Hematopoietic multipotent progenitor cell treated with erythropoietin and hydrocortisone succinate and interleukin-3 and kit ligand, for 8 days (in vitro differentiated cells): ENCODE results near the gene SERPINH1.

Source experiments
- DNase-seq: peaks from one replicate; pipeline ENCODE4 v3.0.0-alpha.2; 2015

Gene SERPINH1

DNA sequence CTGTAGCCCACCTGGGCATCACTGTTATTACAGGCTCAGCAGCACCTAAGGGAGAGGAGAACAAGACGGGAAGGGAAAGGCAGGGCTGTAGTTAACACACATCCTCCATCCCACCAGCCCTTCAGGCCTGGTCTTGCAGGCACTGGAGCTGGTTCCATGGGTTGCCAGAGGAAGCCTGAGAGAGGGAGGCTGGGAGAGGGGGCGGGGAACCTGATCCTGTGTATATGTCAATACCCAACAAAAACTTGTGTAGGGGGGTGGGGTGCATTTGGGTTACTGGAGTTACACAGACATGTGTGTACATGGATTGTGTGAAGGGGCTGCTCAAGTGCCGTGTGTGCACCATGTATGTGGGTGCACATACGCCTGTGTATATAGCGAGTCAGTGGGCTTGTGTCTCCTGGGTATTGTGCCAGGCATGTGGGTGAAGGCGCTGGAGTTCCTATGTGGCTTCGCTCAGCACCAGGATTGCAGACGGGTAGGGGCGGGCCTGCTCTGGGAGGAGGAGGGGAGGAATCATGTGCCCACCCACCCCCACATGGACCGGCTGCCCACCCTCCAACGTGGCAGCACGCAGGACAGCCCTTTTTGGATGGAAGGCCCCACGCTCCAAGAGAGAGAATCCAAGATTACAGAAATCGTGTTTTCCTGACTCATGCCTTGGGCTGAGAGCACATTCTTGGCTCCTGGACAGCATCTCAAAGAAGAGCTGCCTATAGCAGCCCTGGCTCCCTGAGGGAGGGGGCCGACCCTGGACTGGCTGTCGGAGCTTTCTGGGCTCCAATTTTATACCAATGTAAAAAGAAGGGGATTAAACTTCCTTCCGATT lies 4.2 kb upstream of the SERPINH1 start:
- no peak for DNase-seq

DNA sequence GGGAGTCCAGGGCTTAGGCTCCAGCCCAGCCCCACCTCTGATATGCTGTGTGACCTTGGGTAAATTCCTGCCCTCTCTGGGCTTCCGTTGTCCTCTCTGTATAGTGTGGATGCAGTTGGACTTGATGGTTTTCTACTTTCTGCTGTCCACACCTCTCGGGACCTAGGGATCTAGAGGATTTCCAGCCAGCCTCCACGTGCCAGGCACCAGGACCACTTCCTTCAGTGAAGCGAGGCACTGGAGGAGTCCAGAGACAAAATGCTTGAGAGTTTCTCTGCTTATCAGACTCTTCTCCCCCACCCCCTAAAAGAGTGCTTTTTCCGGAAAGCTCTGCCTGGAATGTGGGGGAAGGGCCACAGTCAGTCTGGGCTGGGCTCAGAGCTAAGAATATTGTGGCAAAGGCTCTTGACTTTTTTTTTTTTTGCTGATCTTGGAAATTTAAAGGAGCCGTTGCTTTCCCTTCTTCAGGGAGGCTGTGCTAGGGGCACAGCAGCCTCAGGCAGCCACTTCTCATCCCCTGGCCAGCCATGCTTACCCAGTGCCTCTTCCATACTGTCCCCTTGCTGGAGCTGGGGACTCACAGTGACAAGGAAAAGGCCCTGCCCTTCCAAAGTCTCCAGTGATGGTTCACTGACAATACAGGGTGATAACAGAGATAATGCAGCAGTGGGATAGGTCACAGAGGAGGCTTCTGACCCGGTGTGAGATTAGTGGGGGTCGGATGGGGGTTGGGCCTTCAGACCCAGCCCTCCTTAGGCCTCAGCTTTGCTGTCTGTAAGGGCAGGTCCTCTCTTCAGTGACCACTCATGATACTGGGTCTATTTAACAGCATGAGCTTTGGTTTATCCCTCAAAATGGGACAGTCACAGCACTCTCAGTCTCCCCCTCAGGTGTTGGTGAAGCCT lies 2.9 kb upstream of the SERPINH1 start:
- DNase-seq = no peak

GRCh38 chr11:75560644-75561043 lies 1.4 kb upstream of the SERPINH1 start:
- no peak for DNase-seq

DNA sequence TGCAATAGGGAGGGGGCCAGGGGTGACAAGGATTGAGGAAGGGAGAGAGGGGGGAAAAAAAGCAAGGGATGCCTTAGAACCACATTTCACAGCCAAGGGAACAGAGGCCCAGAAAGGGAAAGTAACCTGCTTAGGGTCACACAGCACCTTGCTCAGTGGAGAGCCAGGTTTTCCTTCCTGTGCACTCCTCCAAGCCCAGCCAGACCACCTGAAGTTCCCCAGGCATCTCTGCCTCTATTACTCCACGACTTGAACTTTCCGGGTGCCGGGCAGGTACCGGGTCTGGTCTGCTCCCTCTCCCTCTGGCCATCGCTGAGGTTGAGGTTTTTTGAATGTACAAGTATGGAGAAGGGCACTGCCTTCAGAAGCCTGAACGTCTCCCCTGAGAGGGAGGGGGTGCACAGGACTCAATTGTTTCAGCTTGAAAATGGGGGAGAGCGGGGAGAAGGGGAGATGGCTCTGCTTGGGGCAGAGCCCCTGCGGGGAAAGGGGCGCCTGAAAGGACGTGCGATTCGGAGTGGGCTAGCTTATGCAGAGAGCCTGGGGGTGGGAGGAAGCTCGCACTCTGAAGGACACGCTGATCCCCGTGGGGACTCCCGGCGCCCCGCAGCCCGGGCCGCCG lies 516 bp upstream of the SERPINH1 start:
- DNase-seq = no peak

DNA sequence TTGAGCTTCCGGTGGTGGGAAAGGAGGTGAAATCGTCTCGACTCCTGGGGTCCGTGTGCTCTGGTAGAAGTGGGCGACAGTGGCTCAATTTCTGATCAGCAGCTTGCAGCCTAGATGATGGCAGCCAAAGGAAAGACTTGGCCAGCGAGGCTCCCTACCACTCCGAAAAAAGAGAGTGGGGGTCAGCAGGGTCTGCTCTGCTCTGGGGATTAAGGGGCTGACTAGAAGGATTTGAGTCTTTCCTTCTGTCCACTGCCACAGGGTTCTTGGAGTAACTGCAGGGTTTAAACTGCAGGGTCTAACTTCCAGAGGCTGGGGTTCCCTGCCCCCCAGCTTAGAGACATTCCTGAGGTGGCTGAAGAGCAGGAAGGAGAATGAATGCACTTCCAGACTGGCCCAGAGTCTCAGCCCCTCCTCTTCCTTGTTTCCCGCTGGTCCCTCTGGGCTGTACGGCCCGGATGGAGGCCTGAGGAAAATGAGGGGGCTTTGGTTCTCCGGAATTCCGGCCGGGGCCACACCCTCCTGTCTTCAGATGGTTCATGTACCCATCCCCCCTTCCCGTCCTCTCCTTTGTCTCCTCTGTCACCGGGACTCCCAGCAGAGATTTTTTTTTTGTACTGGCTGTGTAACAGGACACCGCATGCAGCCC lies 907 bp downstream of the SERPINH1 start:
- DNase-seq = no peak

- no peak for DNase-seq
Observed at GRCh38 chr11:75563501-75563977, 1.5 kb downstream of the SERPINH1 start.

DNA sequence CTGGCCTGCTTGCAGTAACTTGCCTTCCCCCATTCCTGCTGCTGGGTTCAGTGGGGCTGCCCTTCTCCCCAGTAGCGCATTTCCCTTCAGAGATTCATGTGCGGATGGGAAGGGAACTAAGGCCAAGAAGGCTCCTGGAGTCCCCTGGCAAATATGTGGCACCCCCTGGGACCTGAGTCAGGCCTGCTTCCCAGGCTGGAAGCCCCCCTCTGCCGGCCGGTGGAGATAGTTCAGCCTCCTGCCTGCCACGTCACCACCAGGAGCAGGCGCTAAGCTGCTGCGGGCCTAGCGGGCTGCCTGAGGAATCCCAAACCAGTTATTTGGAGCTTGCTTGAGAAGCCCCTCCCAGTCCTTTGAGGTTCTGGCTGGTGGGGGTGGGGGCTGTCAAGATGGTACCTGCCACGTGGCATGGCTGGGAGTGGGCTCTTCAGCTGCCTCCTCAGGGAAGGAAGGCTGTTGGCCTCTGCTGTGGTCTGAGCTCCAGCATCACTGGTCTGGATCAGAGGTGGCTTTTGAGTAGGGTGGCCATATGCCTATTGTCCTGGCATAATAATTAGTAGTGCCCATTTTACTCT lies 2.0 kb downstream of the SERPINH1 start:
- DNase-seq = no peak

DNA sequence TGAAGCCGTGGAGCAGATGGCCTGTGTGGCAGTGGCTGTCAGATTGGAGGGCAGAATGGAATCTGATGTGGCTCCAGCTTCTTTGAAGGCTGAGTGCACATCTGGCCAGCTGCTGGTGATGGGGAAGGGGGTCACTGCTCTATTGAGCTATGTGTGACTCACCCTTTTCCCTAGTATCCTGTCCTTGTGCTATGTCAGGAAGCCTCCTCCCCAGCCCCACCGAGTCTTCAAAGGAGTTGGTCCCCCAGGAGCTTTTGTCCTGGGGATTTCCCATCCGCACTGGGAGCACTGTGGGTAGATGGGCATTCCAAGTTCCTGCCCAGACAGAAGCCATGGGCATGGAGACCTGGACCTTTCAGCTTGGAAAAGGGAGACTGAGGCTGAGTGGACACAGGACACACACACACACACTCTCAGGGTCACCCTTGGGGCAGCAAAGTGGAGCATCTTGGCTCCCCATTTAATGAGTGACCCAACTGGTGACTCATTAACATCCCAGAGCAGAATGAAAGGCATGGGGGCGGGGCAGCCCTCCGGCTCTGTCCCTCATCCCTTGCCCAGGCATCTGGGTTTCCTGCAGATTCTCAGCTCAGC lies 3.3 kb downstream of the SERPINH1 start:
- no peak for DNase-seq

DNA sequence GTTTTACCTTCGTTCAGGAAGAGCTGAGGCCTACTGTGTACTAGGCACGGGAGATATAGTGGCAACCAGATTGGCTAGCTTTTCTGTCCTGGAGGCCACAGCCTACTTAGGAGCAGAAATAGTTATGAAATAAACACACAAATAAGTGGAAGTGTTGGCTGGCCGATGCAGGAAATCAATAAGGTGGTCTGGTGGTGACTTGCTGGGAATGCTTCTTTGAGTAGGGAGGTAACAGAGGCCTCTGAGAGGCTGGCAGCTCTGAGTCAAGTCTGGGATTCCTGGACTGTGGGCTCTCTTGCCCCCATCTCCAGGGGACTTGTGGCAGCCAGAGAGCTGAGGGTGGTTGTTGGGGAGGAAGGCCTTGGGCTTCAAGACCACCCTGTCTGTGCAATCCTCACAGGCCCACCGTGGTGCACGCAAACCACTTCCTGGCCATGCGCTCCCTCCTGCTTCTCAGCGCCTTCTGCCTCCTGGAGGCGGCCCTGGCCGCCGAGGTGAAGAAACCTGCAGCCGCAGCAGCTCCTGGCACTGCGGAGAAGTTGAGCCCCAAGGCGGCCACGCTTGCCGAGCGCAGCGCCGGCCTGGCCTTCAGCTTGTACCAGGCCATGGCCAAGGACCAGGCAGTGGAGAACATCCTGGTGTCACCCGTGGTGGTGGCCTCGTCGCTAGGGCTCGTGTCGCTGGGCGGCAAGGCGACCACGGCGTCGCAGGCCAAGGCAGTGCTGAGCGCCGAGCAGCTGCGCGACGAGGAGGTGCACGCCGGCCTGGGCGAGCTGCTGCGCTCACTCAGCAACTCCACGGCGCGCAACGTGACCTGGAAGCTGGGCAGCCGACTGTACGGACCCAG lies 4.1 kb downstream of the SERPINH1 start:
- DNase-seq = no peak

- DNase-seq = no peak
Observed at GRCh38 chr11:75566763-75567279, 4.8 kb downstream of the SERPINH1 start.

DNA sequence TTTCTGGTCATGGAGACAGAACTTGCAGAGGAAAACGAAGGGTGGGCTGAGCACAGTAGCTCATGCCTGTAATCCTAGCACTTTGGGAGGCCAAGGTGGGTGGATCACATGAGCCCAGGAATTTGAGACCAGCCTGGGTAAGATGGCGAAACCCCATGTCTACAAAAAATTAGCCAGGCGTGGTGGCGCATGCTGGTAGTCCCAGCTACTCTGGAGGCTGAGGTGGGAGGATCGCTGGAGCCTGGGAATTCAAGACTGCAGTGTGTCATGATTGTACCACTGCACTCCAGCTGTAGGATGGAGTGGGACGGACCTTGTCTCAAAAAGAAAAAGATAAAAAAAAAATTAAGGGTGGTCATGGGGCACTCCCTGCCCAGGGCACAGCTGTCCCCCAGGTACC lies 5.9 kb downstream of the SERPINH1 start:
- no peak for DNase-seq

DNA sequence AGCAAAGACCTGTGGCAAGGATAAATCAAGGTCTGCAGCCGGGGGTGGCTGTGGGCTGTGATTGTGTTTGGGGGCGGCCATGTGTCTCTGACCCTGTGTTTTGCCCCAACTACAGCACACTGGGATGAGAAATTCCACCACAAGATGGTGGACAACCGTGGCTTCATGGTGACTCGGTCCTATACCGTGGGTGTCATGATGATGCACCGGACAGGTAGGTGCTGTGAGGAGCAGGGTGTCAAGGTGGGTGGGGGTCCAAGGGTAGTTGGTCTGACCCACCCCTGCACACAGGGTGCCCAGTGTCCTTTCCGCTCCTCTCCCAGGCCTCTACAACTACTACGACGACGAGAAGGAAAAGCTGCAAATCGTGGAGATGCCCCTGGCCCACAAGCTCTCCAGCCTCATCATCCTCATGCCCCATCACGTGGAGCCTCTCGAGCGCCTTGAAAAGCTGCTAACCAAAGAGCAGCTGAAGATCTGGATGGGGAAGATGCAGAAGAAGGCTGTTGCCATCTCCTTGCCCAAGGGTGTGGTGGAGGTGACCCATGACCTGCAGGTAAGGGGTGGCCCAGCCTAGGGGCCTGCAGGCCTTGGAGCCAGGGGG lies 6.7 kb downstream of the SERPINH1 start:
- no peak for DNase-seq

GRCh38 chr11:75570559-75571139 lies 8.6 kb downstream of the SERPINH1 start:
- DNase-seq = no peak

DNA sequence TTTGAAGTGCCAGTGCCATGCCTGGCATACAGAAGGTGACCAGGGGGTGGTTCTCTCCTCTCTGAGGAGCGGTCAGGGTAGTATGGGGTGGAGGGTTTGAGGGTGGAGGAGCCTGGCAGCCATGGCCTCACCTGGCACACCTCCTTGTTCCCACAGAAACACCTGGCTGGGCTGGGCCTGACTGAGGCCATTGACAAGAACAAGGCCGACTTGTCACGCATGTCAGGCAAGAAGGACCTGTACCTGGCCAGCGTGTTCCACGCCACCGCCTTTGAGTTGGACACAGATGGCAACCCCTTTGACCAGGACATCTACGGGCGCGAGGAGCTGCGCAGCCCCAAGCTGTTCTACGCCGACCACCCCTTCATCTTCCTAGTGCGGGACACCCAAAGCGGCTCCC lies 9.6 kb downstream of the SERPINH1 start:
- no peak for DNase-seq

DNA sequence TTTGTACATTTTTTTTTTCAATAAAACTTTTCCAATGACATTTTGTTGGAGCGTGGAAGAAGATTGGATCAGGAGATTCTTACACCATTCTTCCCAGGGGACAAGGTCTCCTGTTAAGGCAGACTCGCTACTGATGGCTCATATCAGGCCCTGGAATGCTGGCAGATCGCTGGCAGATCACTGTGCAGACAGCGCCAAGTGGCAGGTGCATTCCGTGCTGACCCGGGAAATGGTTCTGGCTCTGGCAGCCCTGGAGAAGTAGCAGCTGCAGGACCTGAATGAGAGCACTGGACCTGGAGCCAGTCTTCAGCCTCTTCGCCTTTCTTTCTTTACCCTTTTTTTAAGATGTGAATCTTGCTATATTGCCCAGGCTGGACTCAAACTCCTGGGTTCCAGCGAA lies 10.7 kb downstream of the SERPINH1 start:
- DNase-seq = no peak

DNA sequence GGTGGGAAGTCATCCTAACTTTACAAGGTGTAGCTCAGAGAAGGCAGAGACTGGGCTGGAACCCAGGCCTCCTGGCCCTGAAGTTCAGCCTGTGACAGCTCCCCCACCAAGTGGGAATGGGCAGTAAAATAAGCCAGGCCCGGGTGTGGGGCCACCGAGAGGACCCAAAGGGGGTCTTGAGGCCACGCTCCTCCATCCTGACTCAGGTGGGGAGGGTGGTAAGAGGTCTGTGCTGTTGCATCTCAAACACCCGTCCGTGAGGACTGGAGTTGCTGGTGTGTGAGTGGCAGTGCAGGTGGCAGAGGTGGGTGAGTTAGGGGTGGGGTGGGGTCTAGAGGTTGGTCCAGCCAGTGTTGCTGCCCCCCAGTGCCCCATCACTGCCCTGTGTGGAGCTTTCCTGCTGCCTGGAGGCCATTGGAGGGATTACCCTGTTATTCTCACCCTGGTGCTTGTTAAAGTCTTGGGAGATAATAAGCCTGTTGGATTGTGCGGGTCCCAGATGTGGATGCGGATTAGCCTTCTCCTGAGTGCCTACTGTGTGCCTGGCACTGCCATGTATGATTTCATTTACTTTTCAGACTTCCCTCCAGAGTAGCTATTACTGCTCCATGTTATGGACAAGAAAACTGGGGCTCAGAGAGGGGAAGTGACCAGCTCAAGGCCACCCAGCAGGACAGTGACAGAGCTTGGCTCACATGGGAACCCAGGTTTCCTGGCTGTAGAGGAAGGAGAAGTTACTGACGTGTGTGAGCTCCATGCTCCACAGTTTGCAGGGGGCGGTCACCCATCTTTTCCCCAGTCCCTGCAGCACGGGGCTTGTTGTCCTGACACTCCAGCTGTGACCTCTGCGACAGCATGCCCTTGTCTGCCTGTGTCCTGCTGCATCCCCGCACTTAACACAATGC lies 12.9 kb downstream of the SERPINH1 start:
- DNase-seq = no peak

DNA sequence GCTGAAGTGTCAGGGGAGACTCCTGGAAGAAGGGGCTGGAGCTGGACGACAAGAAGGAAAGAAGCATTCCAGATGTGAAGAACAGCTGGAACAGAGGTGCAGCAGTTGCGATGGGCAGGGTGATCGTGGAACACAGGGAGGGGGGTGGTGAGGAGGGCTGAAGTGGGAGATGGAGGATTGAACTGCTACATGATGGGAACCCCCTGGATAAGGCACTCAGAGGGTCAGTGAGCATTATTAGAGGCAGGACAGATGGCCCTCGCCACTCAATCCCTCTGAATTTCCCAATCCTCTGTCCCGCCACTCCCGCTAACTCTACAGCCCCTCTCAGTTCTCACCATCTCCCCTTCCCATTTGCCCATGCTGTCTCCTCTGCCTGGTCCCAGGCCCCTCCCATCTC lies 14.0 kb downstream of the SERPINH1 start:
- no peak for DNase-seq

GRCh38 chr11:75576499-75576918 lies 14.5 kb downstream of the SERPINH1 start:
- DNase-seq = peak; percentile 70

DNA sequence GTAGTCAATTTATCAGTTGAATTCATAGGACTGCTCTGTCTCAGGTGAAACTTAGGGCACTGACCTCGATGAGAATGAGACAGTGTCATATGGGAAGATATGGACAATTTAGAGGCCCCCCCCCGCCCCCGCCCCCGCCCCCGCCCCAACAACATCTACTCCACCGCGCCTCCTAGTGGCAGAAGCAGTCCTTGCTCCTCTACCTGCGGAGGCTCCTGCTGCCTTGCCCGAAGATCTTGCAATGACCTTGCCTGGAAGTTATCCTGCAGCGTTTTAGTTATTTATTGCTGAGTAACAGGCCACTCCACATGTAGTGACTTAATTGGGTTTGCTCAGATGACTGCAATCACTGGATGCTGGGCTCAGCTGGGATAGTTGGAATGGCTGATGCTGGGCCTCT lies 15.2 kb downstream of the SERPINH1 start:
- DNase-seq = peak; percentile 50
